NB4 (cell line): ENCODE data around the gene DCBLD2.

Source experiments
- POLR2A ChIP-seq: IDR thresholded peaks from 2 replicates; pipeline ENCODE4 v1.6.1; 2011; ENCODE audit warnings: mild to moderate bottlenecking; ENCODE audit not compliant: insufficient read length; ENCODE audit errors: extremely low read depth
- TF ChIP-seq, protein P1 (sequence below): IDR thresholded peaks from one replicate; pipeline ENCODE4 v1.5.1; 2012; ENCODE audit warnings: low read depth, low read length

DNA sequence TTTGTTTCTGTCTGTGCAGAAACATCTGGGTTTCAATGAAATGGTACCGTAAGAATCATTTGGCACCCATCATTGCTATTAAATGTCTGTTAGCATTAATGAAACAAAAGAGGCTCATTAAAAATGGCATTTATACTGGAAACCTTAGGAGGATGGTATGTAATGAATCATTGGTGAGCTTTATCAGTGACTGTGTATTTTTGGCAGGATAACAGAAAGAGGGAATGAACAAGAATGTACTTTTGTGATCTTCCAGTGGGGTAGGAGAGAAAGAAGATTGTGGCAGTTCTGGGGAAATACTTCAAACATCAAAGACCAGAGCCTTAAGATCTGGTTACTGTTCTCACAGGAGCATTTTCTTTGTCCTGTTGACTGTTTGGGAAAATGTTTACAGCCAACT lies 4.7 kb upstream of the DCBLD2 start:
- no peak for TF ChIP-seq POLR2A
- TF ChIP-seq, protein P1, sequence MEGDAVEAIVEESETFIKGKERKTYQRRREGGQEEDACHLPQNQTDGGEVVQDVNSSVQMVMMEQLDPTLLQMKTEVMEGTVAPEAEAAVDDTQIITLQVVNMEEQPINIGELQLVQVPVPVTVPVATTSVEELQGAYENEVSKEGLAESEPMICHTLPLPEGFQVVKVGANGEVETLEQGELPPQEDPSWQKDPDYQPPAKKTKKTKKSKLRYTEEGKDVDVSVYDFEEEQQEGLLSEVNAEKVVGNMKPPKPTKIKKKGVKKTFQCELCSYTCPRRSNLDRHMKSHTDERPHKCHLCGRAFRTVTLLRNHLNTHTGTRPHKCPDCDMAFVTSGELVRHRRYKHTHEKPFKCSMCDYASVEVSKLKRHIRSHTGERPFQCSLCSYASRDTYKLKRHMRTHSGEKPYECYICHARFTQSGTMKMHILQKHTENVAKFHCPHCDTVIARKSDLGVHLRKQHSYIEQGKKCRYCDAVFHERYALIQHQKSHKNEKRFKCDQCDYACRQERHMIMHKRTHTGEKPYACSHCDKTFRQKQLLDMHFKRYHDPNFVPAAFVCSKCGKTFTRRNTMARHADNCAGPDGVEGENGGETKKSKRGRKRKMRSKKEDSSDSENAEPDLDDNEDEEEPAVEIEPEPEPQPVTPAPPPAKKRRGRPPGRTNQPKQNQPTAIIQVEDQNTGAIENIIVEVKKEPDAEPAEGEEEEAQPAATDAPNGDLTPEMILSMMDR: no peak
